ENCODE results near the gene AFTPH. TPM values are rescaled to one million over a fixed set of nuclear protein-coding genes. Genes with fewer than 3 reads are reported as not detected.

The AFTPH gene
- total RNA-seq, 1 experiment from 2014 or later, result 14.9 TPM

DNA sequence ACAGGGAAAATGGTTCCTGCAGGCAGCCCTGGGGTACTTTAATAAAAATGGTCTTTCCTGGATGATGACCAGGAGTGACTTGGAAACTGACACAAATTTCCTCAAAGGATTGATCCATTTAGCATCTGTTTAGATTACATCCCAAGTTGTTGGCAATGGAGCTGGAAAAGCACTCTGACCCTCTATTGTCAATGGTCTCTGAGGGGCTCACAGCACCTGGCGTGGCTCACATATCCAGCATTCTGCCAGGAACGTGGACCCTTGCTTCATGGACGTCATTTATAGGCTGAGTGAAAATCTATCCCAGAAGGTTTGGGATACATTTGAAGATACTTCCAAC, 85.8 kb downstream of the AFTPH start (continued):
- TF ChIP-seq ATF6 (CRISPR knock-in tag; IDR thresholded peaks at IDR 0.05) (no peak), GTF2I (CRISPR knock-in tag; conservative IDR thresholded peaks at IDR 0.05) (no peak), NFE2L1 (CRISPR knock-in tag; IDR thresholded peaks at IDR 0.05) (no peak), USF1 (CRISPR knock-in tag; IDR thresholded peaks at IDR 0.05) (no peak)

- H3K4me3 Mint-ChIP-seq, result peak overlapping the region; percentile 74
- H3K36me3 Mint-ChIP-seq, result no peaks in the 10 kb centered on the region
- H3K9me3 Mint-ChIP-seq, result no peaks in the 10 kb centered on the region
- ATAC-seq (no peak), DNase-seq (ENCODE audit: low spot score) (no peak)
- H3K4me1 Mint-ChIP-seq, result peaks cover 7% of the 10 kb centered on the region
- ChIA-PET POLR2A (interaction anchor here (0.6 kb wide), 1 partner anchor 46 kb away, joined by 4 read pairs; no protein-coding TSS in a partner anchor), CTCF (interaction anchor here (4.3 to 4.5 kb wide), 2 partner anchors 8 to 14 kb away, joined by 45 to 50 read pairs; no protein-coding TSS in a partner anchor)
- H3K27ac Mint-ChIP-seq, result no peak overlapping the region
- peaks cover 32% of the 10 kb centered on the region for H3K27me3 Mint-ChIP-seq (ENCODE audit: low read depth)
- TF ChIP-seq GTF2I (CRISPR knock-in tag; conservative IDR thresholded peaks at IDR 0.05) (no peak), ZNF317 (CRISPR knock-in tag; IDR thresholded peaks at IDR 0.05; ENCODE audit: borderline replicate concordance, low read depth) (no peak), ZSCAN18 (CRISPR knock-in tag; IDR thresholded peaks at IDR 0.05) (no peak), SP1 (CRISPR knock-in tag; conservative IDR thresholded peaks at IDR 0.05) (no peak), GRHL2 (CRISPR knock-in tag; IDR thresholded peaks at IDR 0.05; ENCODE audit: insufficient replicate concordance, severe bottlenecking) (no peak), PRRX2 (CRISPR knock-in tag; IDR thresholded peaks at IDR 0.05) (no peak), HMGXB4 (CRISPR knock-in tag; IDR thresholded peaks at IDR 0.05) (no peak), NFATC4 (CRISPR knock-in tag; IDR thresholded peaks at IDR 0.05) (no peak), IRF2 (CRISPR knock-in tag; IDR thresholded peaks at IDR 0.05; ENCODE audit: borderline replicate concordance, low read depth) (no peak), USF2 (CRISPR knock-in tag; IDR thresholded peaks at IDR 0.05) (no peak), JAZF1 (CRISPR knock-in tag; IDR thresholded peaks at IDR 0.05) (no peak), CTCF (IDR thresholded peaks at IDR 0.05) (no peak), ZNF219 (CRISPR knock-in tag; IDR thresholded peaks at IDR 0.05; ENCODE audit: borderline replicate concordance) (no peak), ETV6 (CRISPR knock-in tag; IDR thresholded peaks at IDR 0.05) (no peak), NR2C2 (CRISPR knock-in tag; IDR thresholded peaks at IDR 0.05) (no peak)
- TF ChIP-seq, protein P1, sequence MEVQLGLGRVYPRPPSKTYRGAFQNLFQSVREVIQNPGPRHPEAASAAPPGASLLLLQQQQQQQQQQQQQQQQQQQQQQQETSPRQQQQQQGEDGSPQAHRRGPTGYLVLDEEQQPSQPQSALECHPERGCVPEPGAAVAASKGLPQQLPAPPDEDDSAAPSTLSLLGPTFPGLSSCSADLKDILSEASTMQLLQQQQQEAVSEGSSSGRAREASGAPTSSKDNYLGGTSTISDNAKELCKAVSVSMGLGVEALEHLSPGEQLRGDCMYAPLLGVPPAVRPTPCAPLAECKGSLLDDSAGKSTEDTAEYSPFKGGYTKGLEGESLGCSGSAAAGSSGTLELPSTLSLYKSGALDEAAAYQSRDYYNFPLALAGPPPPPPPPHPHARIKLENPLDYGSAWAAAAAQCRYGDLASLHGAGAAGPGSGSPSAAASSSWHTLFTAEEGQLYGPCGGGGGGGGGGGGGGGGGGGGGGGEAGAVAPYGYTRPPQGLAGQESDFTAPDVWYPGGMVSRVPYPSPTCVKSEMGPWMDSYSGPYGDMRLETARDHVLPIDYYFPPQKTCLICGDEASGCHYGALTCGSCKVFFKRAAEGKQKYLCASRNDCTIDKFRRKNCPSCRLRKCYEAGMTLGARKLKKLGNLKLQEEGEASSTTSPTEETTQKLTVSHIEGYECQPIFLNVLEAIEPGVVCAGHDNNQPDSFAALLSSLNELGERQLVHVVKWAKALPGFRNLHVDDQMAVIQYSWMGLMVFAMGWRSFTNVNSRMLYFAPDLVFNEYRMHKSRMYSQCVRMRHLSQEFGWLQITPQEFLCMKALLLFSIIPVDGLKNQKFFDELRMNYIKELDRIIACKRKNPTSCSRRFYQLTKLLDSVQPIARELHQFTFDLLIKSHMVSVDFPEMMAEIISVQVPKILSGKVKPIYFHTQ (CRISPR knock-in tag; IDR thresholded peaks at IDR 0.05), result no peak
- TF ChIP-seq, protein P2, sequence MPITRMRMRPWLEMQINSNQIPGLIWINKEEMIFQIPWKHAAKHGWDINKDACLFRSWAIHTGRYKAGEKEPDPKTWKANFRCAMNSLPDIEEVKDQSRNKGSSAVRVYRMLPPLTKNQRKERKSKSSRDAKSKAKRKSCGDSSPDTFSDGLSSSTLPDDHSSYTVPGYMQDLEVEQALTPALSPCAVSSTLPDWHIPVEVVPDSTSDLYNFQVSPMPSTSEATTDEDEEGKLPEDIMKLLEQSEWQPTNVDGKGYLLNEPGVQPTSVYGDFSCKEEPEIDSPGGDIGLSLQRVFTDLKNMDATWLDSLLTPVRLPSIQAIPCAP (CRISPR knock-in tag; IDR thresholded peaks at IDR 0.05), result no peak
- TF ChIP-seq, protein P3, sequence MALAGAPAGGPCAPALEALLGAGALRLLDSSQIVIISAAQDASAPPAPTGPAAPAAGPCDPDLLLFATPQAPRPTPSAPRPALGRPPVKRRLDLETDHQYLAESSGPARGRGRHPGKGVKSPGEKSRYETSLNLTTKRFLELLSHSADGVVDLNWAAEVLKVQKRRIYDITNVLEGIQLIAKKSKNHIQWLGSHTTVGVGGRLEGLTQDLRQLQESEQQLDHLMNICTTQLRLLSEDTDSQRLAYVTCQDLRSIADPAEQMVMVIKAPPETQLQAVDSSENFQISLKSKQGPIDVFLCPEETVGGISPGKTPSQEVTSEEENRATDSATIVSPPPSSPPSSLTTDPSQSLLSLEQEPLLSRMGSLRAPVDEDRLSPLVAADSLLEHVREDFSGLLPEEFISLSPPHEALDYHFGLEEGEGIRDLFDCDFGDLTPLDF (CRISPR knock-in tag; IDR thresholded peaks at IDR 0.05), result no peak
These were observed 86.3 kb downstream of the AFTPH start for GRCh38 chr2:64610316-64610855.
